Measurements from ENCODE around the gene AMBRA1. TPM values are rescaled to one million over a fixed set of nuclear protein-coding genes. Genes with fewer than 3 reads are reported as not detected.

The AMBRA1 gene
- total RNA-seq, 4 donors from 2014 or later, result 43.4 to 48.9 (median 46.3) TPM

DNA sequence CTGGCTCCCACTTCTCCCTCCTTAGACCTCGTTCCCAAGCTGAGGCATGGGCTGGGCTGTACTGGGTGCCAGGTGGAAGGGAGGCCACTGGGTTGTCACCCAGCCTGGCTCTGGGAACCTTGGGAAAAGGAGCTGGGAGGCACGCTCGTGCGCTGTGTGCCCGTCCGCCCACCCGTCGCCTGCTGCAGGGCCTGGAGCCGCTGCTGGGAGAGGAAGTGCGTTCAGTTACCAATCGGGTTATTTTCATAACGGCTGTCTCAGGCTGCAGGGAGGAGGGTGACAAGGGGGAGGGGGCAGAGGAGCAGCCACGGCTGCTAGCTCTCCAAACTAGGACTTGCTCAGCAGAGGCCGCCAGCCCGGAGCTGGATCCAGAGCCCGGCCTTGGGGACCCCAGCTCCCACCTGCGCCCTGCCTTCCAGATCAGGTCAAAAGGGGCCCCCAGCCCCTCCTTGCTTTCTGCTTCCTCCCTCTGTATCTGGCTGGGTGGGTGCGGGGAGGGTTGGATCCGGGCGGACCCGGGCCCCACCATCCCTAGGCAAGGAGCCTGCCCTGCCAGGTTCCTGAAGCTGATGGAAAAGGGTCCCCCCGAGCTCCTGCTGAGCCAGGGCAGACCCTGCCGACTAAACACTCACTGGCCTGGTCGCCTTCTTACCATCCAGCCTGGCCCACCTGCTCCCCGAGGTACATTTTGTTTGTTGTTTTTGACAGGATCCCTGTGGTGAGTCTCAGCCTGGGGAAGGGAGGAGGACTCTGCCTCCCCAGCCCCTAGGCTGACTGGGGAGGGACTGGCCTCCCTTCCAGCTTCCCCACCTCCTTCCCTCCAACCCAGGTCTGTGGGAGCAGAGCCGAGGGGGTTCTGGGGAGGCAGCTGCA lies 232.3 kb downstream of the AMBRA1 start:
- H3K4me1 ChIP-seq, result peaks cover 17 to 46% (median 25%) of the 10 kb centered on the region in 4 donors
- peak; percentile 56 for DNase-seq
- H3K36me3 ChIP-seq, result no peaks in the 10 kb centered on the region
- no peaks in the 10 kb centered on the region for H3K27me3 ChIP-seq
- peak overlapping the region; percentile 9 to 40 (median 18) for H3K4me3 ChIP-seq
- WGBS, 2 donors (ENCODE audit: low coverage in 1 of 2), result 48 to 63% methylated on average over 2 to 26 of the region's 26 CpGs
- no peaks in the 10 kb centered on the region for H3K9me3 ChIP-seq
- intact Hi-C loops (cut with DNase I; ENCODE audit: low total_unique reads), result no loop called here
- in situ Hi-C loops (cut with MboI; ENCODE audit: low pct_ligation_motif_present in 1 of 4, low pct_unique_long_range_greater_than_20kb in 1 of 4, low sequenced_read_pairs in 3 of 4), result no loop called here
- H3K27ac ChIP-seq, result peak overlapping the region; percentile 67 to 80 (median 74)
- TF ChIP-seq POLR2AphosphoS5 (IDR thresholded peaks at IDR 0.05) (peak in 2 of 3 donors; percentile 32), POLR2A (IDR thresholded peaks at IDR 0.05) (peak; percentile 26), EP300 (IDR thresholded peaks at IDR 0.05; ENCODE audit: low read depth) (no peak)
- TF ChIP-seq, protein P1, sequence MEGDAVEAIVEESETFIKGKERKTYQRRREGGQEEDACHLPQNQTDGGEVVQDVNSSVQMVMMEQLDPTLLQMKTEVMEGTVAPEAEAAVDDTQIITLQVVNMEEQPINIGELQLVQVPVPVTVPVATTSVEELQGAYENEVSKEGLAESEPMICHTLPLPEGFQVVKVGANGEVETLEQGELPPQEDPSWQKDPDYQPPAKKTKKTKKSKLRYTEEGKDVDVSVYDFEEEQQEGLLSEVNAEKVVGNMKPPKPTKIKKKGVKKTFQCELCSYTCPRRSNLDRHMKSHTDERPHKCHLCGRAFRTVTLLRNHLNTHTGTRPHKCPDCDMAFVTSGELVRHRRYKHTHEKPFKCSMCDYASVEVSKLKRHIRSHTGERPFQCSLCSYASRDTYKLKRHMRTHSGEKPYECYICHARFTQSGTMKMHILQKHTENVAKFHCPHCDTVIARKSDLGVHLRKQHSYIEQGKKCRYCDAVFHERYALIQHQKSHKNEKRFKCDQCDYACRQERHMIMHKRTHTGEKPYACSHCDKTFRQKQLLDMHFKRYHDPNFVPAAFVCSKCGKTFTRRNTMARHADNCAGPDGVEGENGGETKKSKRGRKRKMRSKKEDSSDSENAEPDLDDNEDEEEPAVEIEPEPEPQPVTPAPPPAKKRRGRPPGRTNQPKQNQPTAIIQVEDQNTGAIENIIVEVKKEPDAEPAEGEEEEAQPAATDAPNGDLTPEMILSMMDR (IDR thresholded peaks at IDR 0.05), result no peak

DNA sequence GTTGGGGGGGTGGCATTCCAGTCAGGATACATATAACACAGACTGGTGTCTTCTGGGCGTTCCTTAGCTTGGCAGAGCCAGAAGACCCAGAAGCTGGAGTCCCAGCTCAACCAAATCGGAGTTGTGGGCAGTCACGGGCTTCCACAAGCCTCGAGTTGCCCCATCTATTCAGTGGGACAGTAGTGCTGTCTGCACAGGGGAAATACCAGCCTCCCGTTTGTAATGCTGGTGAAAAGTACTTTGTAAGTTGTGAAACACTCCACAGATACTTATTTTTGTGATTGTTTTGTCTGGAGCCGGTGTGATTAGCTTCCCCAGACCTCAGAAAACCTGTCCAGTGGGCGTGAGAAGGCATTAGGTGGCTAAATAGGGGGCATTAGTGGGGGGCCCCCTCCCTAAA lies 232.9 kb downstream of the AMBRA1 start:
- no peaks in the 10 kb centered on the region for H3K9me3 ChIP-seq
- intact Hi-C loops (cut with DNase I; ENCODE audit: low total_unique reads), result no loop called here

DNA sequence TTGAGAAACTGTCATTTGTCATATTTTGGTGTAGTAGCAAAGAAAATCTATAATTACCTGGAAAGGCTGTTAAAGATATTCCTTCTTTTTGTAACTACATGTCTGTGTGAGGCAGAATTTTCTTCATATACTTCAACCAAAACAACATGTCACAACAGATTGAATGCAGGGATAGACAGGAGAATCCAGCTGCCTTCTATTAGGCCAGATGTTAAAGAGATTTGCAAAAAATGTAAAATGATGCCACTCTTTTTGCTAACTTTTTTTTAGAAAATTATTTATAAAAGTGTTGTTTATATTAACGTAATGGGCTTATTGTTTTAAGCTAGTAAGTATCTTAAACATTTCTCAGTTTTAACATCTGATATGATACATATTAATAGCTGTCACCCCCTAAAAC lies 233.9 kb downstream of the AMBRA1 start:
- no peak for TF ChIP-seq POLR2AphosphoS5 (IDR thresholded peaks at IDR 0.05)
- no peak for TF ChIP-seq POLR2A (IDR thresholded peaks at IDR 0.05)
- TF ChIP-seq EP300 (IDR thresholded peaks at IDR 0.05; ENCODE audit: low read depth), result no peak
- TF ChIP-seq, protein P1 (IDR thresholded peaks at IDR 0.05), result no peak
- H3K27me3 ChIP-seq, result no peaks in the 10 kb centered on the region
- no peaks in the 10 kb centered on the region for H3K9me3 ChIP-seq
- DNase-seq, result no peak
- intact Hi-C loops (cut with DNase I; ENCODE audit: low total_unique reads) (no loop called here), in situ Hi-C loops (cut with MboI; ENCODE audit: low pct_ligation_motif_present in 1 of 4, low pct_unique_long_range_greater_than_20kb in 1 of 4, low sequenced_read_pairs in 3 of 4) (no loop called here)
- no peak overlapping the region for H3K27ac ChIP-seq
- 68 to 80% methylated on average over 1 of the region's 1 CpG for WGBS, 2 donors (ENCODE audit: low coverage in 1 of 2)
- no peaks in the 10 kb centered on the region for H3K36me3 ChIP-seq
- no peak overlapping the region for H3K4me3 ChIP-seq
- H3K4me1 ChIP-seq, result peaks cover 17 to 46% (median 25%) of the 10 kb centered on the region in 4 donors

More for the DNA sequence above, 232.9 kb downstream of the AMBRA1 start:
- Histone ChIP-seq H3K36me3 (no peaks in the 10 kb centered on the region), H3K27me3 (no peaks in the 10 kb centered on the region), H3K4me3 (peak overlapping the region in 2 of 4 donors; percentile 24 to 40), H3K27ac (peak overlapping the region; percentile 67 to 80 (median 74)), H3K4me1 (peaks cover 17 to 46% (median 25%) of the 10 kb centered on the region in 4 donors)
- TF ChIP-seq, protein P1 (IDR thresholded peaks at IDR 0.05), result no peak
- 65% methylated on average over 7 of the region's 7 CpGs; no CpG with 5 or more reads in 1 of the 2 donors for WGBS, 2 donors (ENCODE audit: low coverage in 1 of 2)
- in situ Hi-C loops (cut with MboI; ENCODE audit: low pct_ligation_motif_present in 1 of 4, low pct_unique_long_range_greater_than_20kb in 1 of 4, low sequenced_read_pairs in 3 of 4), result no loop called here
- DNase-seq, result no peak

DNA sequence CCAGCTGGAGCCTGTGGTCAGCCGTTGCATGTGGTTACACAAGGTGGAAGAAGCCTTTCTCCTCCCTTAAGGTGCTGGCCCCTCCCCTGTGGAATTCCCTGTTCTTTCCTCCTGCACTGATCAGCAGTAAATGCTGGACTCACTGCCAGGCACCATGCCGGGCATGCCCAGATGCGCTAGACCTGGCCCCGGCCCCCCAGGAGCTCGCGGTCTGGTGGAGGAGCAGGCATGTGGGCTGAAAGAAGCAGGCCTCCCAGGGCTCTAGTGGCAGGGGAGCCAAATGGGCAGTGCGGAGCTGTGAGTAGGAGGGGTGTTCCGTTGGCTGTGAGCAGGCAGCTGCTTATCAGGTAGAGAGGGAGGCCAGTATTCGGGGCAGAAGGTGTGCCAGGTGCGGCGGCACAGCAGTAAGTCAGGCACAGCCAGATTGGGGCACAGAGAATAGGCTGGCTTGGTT lies 236.3 kb downstream of the AMBRA1 start:
- no peak overlapping the region for H3K27ac ChIP-seq
- in situ Hi-C loops (cut with MboI; ENCODE audit: low pct_ligation_motif_present in 1 of 4, low pct_unique_long_range_greater_than_20kb in 1 of 4, low sequenced_read_pairs in 3 of 4) (no loop called here), intact Hi-C loops (cut with DNase I; ENCODE audit: low total_unique reads) (no loop called here)
- WGBS, 2 donors (ENCODE audit: low coverage in 1 of 2), result 30 to 61% methylated on average over 2 to 6 of the region's 11 CpGs
- TF ChIP-seq, protein P1 (IDR thresholded peaks at IDR 0.05), result no peak
- no peak for TF ChIP-seq POLR2AphosphoS5 (IDR thresholded peaks at IDR 0.05)
- TF ChIP-seq EP300 (IDR thresholded peaks at IDR 0.05; ENCODE audit: low read depth), result no peak
- no peak for TF ChIP-seq POLR2A (IDR thresholded peaks at IDR 0.05)
- H3K36me3 ChIP-seq, result no peaks in the 10 kb centered on the region
- peaks cover 8 to 38% (median 17%) of the 10 kb centered on the region in 4 donors for H3K4me1 ChIP-seq
- DNase-seq, result peak; percentile 40
- no peak overlapping the region for H3K4me3 ChIP-seq
- H3K9me3 ChIP-seq, result no peaks in the 10 kb centered on the region
- H3K27me3 ChIP-seq, result no peaks in the 10 kb centered on the region

Measured in transverse colon (tissue), 4 donors.